CD4-positive, alpha-beta memory T cell (primary cell): ENCODE data around the gene USP10. TPM values are rescaled to one million over a fixed set of nuclear protein-coding genes. Genes with fewer than 3 reads are reported as not detected.
A peak's percentile ranks its signal among the peaks of the same experiment; 100 is the strongest.

Experiments
- CTCF ChIA-PET: fragments of 350-600 bp; sonication (Branson Sonifier 250); formaldehyde crosslinking; loops from one replicate; lab custom pipeline; 2021; ENCODE audit warnings: inconsistent platforms; ENCODE audit not compliant: partially characterized antibody; lab: Charles Lee
- POLR2A ChIA-PET: fragments of 350-600 bp; sonication (Branson Sonifier 250); formaldehyde crosslinking; loops from one replicate; lab custom pipeline; 2021; ENCODE audit not compliant: partially characterized antibody; lab: Charles Lee
- DNase-seq, 5 donors: peaks; one replicate each; pipeline versions ENCODE4 v3.0.0 to v3.0.0-alpha.2; 2020 to 2022; ENCODE audit warnings: mixed read lengths in 1 of 5
- H3K27ac ChIP-seq: one replicate; pipeline ENCODE4 v1.7.0; 2013; ENCODE audit warnings: low read depth, low read length
- H3K27me3 ChIP-seq: 2 replicates; pipeline ENCODE4 v1.7.0; 2013; ENCODE audit warnings: mild to moderate bottlenecking, low read length, moderate library complexity; ENCODE audit not compliant: insufficient read depth
- H3K36me3 ChIP-seq: 2 replicates; pipeline ENCODE4 v1.7.0; 2013; ENCODE audit warnings: mild to moderate bottlenecking, low read length, moderate library complexity; ENCODE audit not compliant: insufficient read depth
- H3K4me1 ChIP-seq: 2 replicates; pipeline ENCODE4 v1.7.0; 2013; ENCODE audit warnings: mild to moderate bottlenecking, low read length, moderate library complexity; ENCODE audit not compliant: insufficient read depth
- H3K4me3 ChIP-seq, 2 donors: one replicate each; pipeline ENCODE4 v1.7.0; 2013; ENCODE audit warnings: low read length in 2 of 2, mild to moderate bottlenecking in 1 of 2
- H3K9me3 ChIP-seq, 2 donors: one replicate each; pipeline ENCODE4 v1.7.0; 2013; ENCODE audit warnings: low read length in 2 of 2, control low read depth in 1 of 2; ENCODE audit not compliant: control insufficient read depth in 1 of 2
- H3K27ac Mint-ChIP-seq, 7 donors: one replicate each; pipeline ENCODE4 v1.8.0; 2020 to 2021; ENCODE audit warnings: mixed read lengths in 7 of 7, mild to moderate bottlenecking in 6 of 7, inconsistent platforms in 3 of 7, moderate library complexity in 3 of 7
- H3K27me3 Mint-ChIP-seq, 2 donors: one replicate each; pipeline ENCODE4 v1.8.0; 2020 to 2021; ENCODE audit warnings: mixed read lengths in 2 of 2
- H3K36me3 Mint-ChIP-seq, 2 donors: one replicate each; pipeline ENCODE4 v1.8.0; 2020 to 2021; ENCODE audit warnings: mixed read lengths in 2 of 2, inconsistent platforms in 1 of 2, mild to moderate bottlenecking in 1 of 2
- H3K4me1 Mint-ChIP-seq, 4 donors: one replicate each; pipeline ENCODE4 v1.8.0; 2020 to 2021; ENCODE audit warnings: mixed read lengths in 4 of 4, mild to moderate bottlenecking in 1 of 4
- H3K4me3 Mint-ChIP-seq, 8 donors: one replicate each; pipeline ENCODE4 v1.8.0; 2020 to 2021; ENCODE audit warnings: mixed read lengths in 8 of 8, mild to moderate bottlenecking in 7 of 8, moderate library complexity in 6 of 8, inconsistent platforms in 3 of 8
- H3K9me3 Mint-ChIP-seq, 8 donors: one replicate each; pipeline ENCODE4 v1.8.0; 2020 to 2021; ENCODE audit warnings: mixed read lengths in 8 of 8, mild to moderate bottlenecking in 5 of 8, inconsistent platforms in 3 of 8, moderate library complexity in 1 of 8
- intact Hi-C: fragments of 100-400 bp; cut with micrococcal nuclease; formaldehyde crosslinking; loops from one replicate; pipeline ENCODE4 v1.15.1; 2023
- polyA plus RNA-seq, 2 donors: library from polyadenylated mRNA; unstranded; fragments of 300-500 nt; fragmentation: Illumina TruSeq; gene quantifications; one replicate each; pipeline ENCODE4 v1.2.3, GENCODE V29; 2021
- total RNA-seq, 2 experiments: library from RNA; stranded (reverse); gene quantifications; one replicate each; pipeline ENCODE4 v1.2.3, GENCODE V29; 2021

The USP10 gene
- total and polyA plus RNA-seq, 4 experiments from 2014 or later = 89.0 to 419 (median 181) TPM

- Histone ChIP-seq H3K9me3 (no peaks in the 10 kb centered on the region), H3K27ac (no peak overlapping the region), H3K27me3 (no peaks in the 10 kb centered on the region), H3K4me3 (no peak overlapping the region), H3K4me1 (no peaks in the 10 kb centered on the region), H3K36me3 (peaks cover 90% of the 10 kb centered on the region)
- Mint-ChIP-seq H3K4me1 (peaks cover 6 to 34% (median 12%) of the 10 kb centered on the region in 4 donors), H3K27ac (no peak overlapping the region), H3K36me3 (peaks cover 68 to 81% of the 10 kb centered on the region in 2 donors), H3K9me3 (no peaks in the 10 kb centered on the region), H3K27me3 (no peaks in the 10 kb centered on the region), H3K4me3 (no peak overlapping the region)
- ChIA-PET POLR2A (interaction anchor here (0.7 to 1.1 kb wide), 3 partner anchors 11 to 38 kb away, joined by 3 read pairs; no protein-coding TSS in a partner anchor), CTCF (interaction anchor here (0.6 to 4.2 kb wide), 7 partner anchors 10 to 318 kb away, joined by 3 to 47 read pairs (median 3); no protein-coding TSS in a partner anchor)
- no peak for DNase-seq
- intact Hi-C loops = no loop called here
Measured at GRCh38 chr16:84662471-84662870, 37.3 kb upstream of the USP10 start.

GRCh38 chr16:84663433-84664101 is 36.2 kb upstream of the USP10 start:
- intact Hi-C loops = no loop called here
- peaks cover 79% of the 10 kb centered on the region for H3K36me3 ChIP-seq
- no peaks in the 10 kb centered on the region for H3K27me3 Mint-ChIP-seq

GRCh38 chr16:84665359-84665758 is 34.4 kb upstream of the USP10 start:
- Mint-ChIP-seq H3K27me3 (no peaks in the 10 kb centered on the region), H3K27ac (peak overlapping the region in 1 of 7 donors; percentile 37), H3K4me1 (peaks cover under 1 to 8% (median 4%) of the 10 kb centered on the region in 4 donors), H3K4me3 (no peak overlapping the region), H3K36me3 (peaks cover 47 to 68% of the 10 kb centered on the region in 2 donors), H3K9me3 (no peaks in the 10 kb centered on the region)
- Histone ChIP-seq H3K36me3 (peaks cover 63% of the 10 kb centered on the region), H3K27ac (no peak overlapping the region), H3K27me3 (no peaks in the 10 kb centered on the region), H3K4me3 (no peak overlapping the region), H3K4me1 (no peaks in the 10 kb centered on the region), H3K9me3 (no peaks in the 10 kb centered on the region)
- DNase-seq = no peak
- intact Hi-C loops = no loop called here
- ChIA-PET POLR2A (interaction anchor here (1.7 kb wide), 1 partner anchor 17 kb away, joined by 4 read pairs; the partner anchor contains the start of gene KLHL36), CTCF (interaction anchor here (3.8 to 4.2 kb wide), 2 partner anchors 7 to 60 kb away, joined by 26 to 47 read pairs; no protein-coding TSS in a partner anchor)

More at GRCh38 chr16:84663433-84664101, 36.2 kb upstream of the USP10 start:
- H3K27me3 ChIP-seq = no peaks in the 10 kb centered on the region
- POLR2A ChIA-PET = no interaction called here
- CTCF ChIA-PET = interaction anchor here (1.0 to 4.2 kb wide), 5 partner anchors 9 to 75 kb away, joined by 3 to 47 read pairs (median 8); no protein-coding TSS in a partner anchor
- no peaks in the 10 kb centered on the region for H3K4me1 ChIP-seq
- Mint-ChIP-seq H3K27ac (no peak overlapping the region), H3K36me3 (peaks cover 61 to 79% of the 10 kb centered on the region in 2 donors), H3K4me1 (peaks cover 4 to 24% (median 6%) of the 10 kb centered on the region in 4 donors), H3K4me3 (no peak overlapping the region), H3K9me3 (no peaks in the 10 kb centered on the region)
- no peaks in the 10 kb centered on the region for H3K9me3 ChIP-seq
- no peak overlapping the region for H3K4me3 ChIP-seq
- DNase-seq = no peak
- H3K27ac ChIP-seq = no peak overlapping the region

GRCh38 chr16:84665843-84666242 is 34.0 kb upstream of the USP10 start:
- H3K36me3 ChIP-seq = peaks cover 59% of the 10 kb centered on the region

GRCh38 chr16:84667600-84668309 is 32.0 kb upstream of the USP10 start:
- peak overlapping the region in 1 of 7 donors; percentile 61 for H3K27ac Mint-ChIP-seq
- Histone ChIP-seq H3K9me3 (no peaks in the 10 kb centered on the region), H3K36me3 (peaks cover 40% of the 10 kb centered on the region), H3K4me1 (no peaks in the 10 kb centered on the region), H3K27me3 (no peaks in the 10 kb centered on the region), H3K27ac (no peak overlapping the region), H3K4me3 (no peak overlapping the region)
- intact Hi-C loops = no loop called here
- H3K27me3 Mint-ChIP-seq = no peaks in the 10 kb centered on the region
- CTCF ChIA-PET = interaction anchor here (0.5 to 3.5 kb wide), 3 partner anchors 52 to 304 kb away, joined by 3 to 30 read pairs (median 3); no protein-coding TSS in a partner anchor
- peaks cover 6 to 19% (median 9%) of the 10 kb centered on the region in 4 donors for H3K4me1 Mint-ChIP-seq
- no peaks in the 10 kb centered on the region for H3K9me3 Mint-ChIP-seq
- no peak for DNase-seq
- no peak overlapping the region for H3K4me3 Mint-ChIP-seq
- H3K36me3 Mint-ChIP-seq = peaks cover 30 to 49% of the 10 kb centered on the region in 2 donors
- POLR2A ChIA-PET = no interaction called here

More at GRCh38 chr16:84665843-84666242, 34.0 kb upstream of the USP10 start:
- peaks cover 47 to 63% of the 10 kb centered on the region in 2 donors for H3K36me3 Mint-ChIP-seq
- ChIA-PET POLR2A (interaction anchor here (1.7 kb wide), 1 partner anchor 17 kb away, joined by 4 read pairs; the partner anchor contains the start of gene KLHL36), CTCF (interaction anchor here (1.0 to 4.2 kb wide), 2 partner anchors 59 to 60 kb away, joined by 4 to 26 read pairs; no protein-coding TSS in a partner anchor)
- H3K4me3 Mint-ChIP-seq = no peak overlapping the region
- no peak for DNase-seq
- Histone ChIP-seq H3K4me1 (no peaks in the 10 kb centered on the region), H3K27me3 (no peaks in the 10 kb centered on the region), H3K4me3 (no peak overlapping the region), H3K27ac (no peak overlapping the region), H3K9me3 (no peaks in the 10 kb centered on the region)
- H3K27ac Mint-ChIP-seq = no peak overlapping the region
- H3K4me1 Mint-ChIP-seq = peaks cover 0 to 5% (median 4%) of the 10 kb centered on the region in 4 donors
- intact Hi-C loops = no loop called here
- H3K27me3 Mint-ChIP-seq = no peaks in the 10 kb centered on the region
- no peaks in the 10 kb centered on the region for H3K9me3 Mint-ChIP-seq

GRCh38 chr16:84670063-84670462 is 29.7 kb upstream of the USP10 start:
- Mint-ChIP-seq H3K36me3 (peaks cover 10 to 31% of the 10 kb centered on the region in 2 donors), H3K27ac (no peak overlapping the region), H3K27me3 (no peaks in the 10 kb centered on the region), H3K4me1 (peaks cover 5 to 17% (median 6%) of the 10 kb centered on the region in 4 donors), H3K9me3 (no peaks in the 10 kb centered on the region), H3K4me3 (no peak overlapping the region)
- no peaks in the 10 kb centered on the region for H3K27me3 ChIP-seq
- no peaks in the 10 kb centered on the region for H3K4me1 ChIP-seq
- ChIA-PET POLR2A (no interaction called here), CTCF (interaction anchor here (1.0 to 3.5 kb wide), 6 partner anchors 16 to 70 kb away, joined by 3 to 30 read pairs (median 4); no protein-coding TSS in a partner anchor)
- H3K9me3 ChIP-seq = no peaks in the 10 kb centered on the region
- intact Hi-C loops = no loop called here
- no peak for DNase-seq
- H3K4me3 ChIP-seq = no peak overlapping the region
- no peak overlapping the region for H3K27ac ChIP-seq
- H3K36me3 ChIP-seq = peaks cover 17% of the 10 kb centered on the region
